ENCODE results near the gene CARD19.
"Not testable (repeated sequence)": the region's sequence is repeated elsewhere in the genome, so short reads cannot be mapped to it uniquely, and the experiment has no call there.

Gene CARD19

GRCh38 chr9:93089024-93089423, 7.0 kb upstream of the CARD19 start:
- DNase-seq: no peak

- DNase-seq: no peak
Measured at GRCh38 chr9:93089481-93089991, 6.5 kb upstream of the CARD19 start.

- DNase-seq: no peak
Measured at GRCh38 chr9:93090091-93090655, 5.8 kb upstream of the CARD19 start.

GRCh38 chr9:93091056-93091452, 5.0 kb upstream of the CARD19 start:
- DNase-seq: no peak

GRCh38 chr9:93091453-93092081, 4.5 kb upstream of the CARD19 start:
- peak; percentile 71 for DNase-seq

GRCh38 chr9:93092251-93092991, 3.6 kb upstream of the CARD19 start:
- DNase-seq: no peak

- no peak for DNase-seq
Measured at GRCh38 chr9:93093127-93093876, 2.7 kb upstream of the CARD19 start.

- no peak for DNase-seq
Measured at GRCh38 chr9:93093877-93094657, 1.9 kb upstream of the CARD19 start.

GRCh38 chr9:93094658-93095204, 1.3 kb upstream of the CARD19 start:
- no peak for DNase-seq

- DNase-seq: peak; percentile 100
Measured at GRCh38 chr9:93095205-93096130, 549 bp upstream of the CARD19 start.

- DNase-seq: no peak
Measured at GRCh38 chr9:93096811-93097382, 880 bp downstream of the CARD19 start.

- DNase-seq: no peak
Measured at GRCh38 chr9:93097511-93098201, 1.6 kb downstream of the CARD19 start.

GRCh38 chr9:93098236-93098946, 2.4 kb downstream of the CARD19 start:
- peak; percentile 68 to 69 for DNase-seq

- DNase-seq: no peak
Measured at GRCh38 chr9:93099551-93100275, 3.7 kb downstream of the CARD19 start.

- DNase-seq: no peak
Measured at GRCh38 chr9:93100276-93100636, 4.2 kb downstream of the CARD19 start.

GRCh38 chr9:93101086-93101485, 5.1 kb downstream of the CARD19 start:
- DNase-seq: not testable (repeated sequence)

GRCh38 chr9:93105620-93106019, 9.6 kb downstream of the CARD19 start:
- no peak for DNase-seq

GRCh38 chr9:93107151-93107824, 11.3 kb downstream of the CARD19 start:
- no peak for DNase-seq

Measured in stimulated activated CD4-positive, alpha-beta T cell treated with anti-CD3 and anti-CD28 coated beads, Interleukin-2, amount 100 ng/mL, for 24 hours (primary cell).